T-helper 22 cell (primary cell): Measurements from ENCODE around the gene PPP1R1B.
"Not testable (repeated sequence)": the region's sequence is repeated elsewhere in the genome, so short reads cannot be mapped to it uniquely, and the experiment has no call there.

Experiments used
- DNase-seq: peaks from one replicate; pipeline ENCODE4 v3.0.0-alpha.2; 2020; ENCODE audit warnings: low read depth

PPP1R1B gene

DNA sequence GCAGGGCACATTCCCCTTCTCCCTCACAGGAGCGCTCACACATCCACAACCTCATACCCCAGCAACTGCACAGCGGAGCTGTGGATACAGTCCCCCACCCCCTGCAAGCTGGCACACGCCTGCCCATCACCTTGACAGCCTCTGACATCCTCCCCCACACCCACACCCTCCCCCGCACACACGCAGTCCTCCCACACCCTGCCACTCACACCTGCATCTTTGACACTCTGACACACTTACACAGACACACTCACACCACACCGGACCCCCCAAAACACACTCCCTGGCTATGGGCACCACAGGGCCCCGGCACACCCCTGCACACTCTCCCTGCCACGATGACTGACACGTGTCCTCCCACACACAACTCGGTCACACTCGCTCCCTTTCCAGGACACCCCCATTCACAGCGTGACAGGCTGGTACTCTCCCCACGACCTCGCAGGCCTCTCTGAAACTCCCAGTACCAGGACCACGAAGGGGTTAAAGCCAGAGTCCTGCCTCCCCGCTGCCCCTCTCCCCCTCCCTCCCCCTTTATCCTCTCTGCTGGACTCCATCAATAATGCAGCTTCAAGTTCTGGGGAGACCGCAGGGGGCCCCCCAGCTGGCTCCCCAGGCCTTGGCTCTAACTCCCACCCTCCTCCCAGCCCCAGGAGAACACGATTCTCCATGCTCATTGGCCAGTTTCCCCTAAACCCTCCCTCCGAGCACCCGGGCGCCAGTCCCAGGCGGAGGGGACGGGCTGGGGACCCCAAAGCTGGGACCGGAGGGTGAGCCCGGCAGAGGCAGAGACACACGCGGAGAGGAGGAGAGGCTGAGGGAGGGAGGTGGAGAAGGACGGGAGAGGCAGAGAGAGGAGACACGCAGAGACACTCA lies at the start of gene PPP1R1B:
Gene PPP1R1B (plus strand): TSS at position 782 of the 876 bp plus-strand sequence. CDS start 441 bp downstream, outside the sequence.
- no peak for DNase-seq

DNA sequence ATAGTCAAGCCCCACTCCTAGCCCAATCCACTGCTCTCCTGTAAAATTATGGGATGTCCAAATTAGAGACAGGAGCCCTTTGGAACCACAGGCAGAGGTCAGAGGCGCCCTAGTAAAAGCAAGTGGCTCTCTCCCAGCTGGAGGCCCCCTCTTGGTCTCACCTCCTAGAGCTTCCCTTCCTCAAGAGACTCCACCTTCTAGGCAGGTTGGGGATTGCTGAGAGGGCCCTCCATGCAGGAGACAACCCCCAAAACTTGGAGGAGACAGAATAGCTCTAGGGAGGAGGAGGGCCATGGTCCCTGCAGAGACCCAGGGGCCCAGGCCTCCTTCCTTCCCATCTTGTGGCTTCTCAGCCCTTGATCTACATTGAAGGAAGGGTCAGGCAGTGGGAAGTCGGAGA lies 48.5 kb upstream of the PPP1R1B start:
- DNase-seq: no peak

DNA sequence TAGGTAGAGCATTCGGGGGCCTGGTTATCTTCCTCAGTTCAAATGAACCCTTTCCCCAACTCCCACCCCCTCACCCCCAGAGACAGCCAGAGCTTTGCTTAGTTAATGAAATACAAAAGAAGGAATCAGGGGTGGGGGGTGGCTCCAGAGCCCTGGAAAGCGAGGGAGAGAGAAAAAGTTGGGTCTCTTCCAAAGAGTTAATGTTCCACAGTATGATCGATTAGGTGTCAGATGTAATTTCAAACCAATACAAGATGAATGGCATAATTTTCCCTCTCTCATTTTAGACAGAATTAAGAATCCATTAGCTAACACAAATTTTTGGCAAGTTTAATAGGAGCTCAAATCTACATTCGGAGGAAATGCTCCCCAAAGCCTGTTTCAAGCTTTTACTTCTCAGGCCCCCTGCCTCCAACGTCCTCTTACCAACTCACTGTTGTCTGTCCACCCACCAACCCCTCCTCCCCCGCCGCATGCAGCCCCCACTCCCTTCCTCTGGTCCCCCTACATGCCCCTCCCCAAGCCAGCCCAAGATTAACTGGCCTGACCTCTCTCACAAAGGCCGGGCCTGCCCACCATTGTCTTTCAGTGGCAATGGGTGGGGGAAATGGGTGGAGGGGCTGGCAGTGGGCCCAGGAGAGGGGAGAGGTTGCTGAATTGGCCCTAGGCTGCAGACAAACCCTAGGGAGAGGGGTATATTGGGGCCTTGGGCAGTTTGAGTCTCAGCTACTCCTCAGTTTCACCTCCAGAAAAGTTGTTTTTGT lies 47.3 kb upstream of the PPP1R1B start:
- no peak for DNase-seq

- no peak for DNase-seq
Observed at GRCh38 chr17:39580082-39580468, 46.7 kb upstream of the PPP1R1B start.

- DNase-seq: no peak
Observed at GRCh38 chr17:39581071-39581758, 45.5 kb upstream of the PPP1R1B start.

- no peak for DNase-seq
Observed at GRCh38 chr17:39581759-39582085, 45.0 kb upstream of the PPP1R1B start.

GRCh38 chr17:39582658-39583057 lies 44.1 kb upstream of the PPP1R1B start:
- DNase-seq: no peak

DNA sequence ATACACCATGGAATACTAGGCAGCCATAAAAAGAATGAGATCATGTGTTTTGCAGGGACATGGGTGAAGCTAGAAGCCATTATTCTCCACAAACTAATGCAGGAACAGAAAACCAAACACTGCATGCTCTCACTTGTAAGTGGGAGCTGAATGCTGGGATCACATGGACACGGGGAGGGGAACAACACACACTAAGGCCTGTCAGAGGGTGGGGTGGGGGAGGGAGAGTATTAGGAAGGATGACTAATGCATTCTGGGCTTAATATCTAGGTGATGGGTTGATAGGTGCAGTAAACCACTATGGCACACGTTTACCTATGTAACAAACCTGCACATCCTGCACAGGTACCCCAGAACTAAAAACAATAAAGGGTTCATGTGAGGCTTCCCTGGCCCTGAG lies 36.6 kb upstream of the PPP1R1B start:
- not testable (repeated sequence) for DNase-seq

GRCh38 chr17:39591958-39592954 lies 34.5 kb upstream of the PPP1R1B start:
- DNase-seq: no peak

GRCh38 chr17:39593371-39593770 lies 33.4 kb upstream of the PPP1R1B start:
- DNase-seq: no peak

DNA sequence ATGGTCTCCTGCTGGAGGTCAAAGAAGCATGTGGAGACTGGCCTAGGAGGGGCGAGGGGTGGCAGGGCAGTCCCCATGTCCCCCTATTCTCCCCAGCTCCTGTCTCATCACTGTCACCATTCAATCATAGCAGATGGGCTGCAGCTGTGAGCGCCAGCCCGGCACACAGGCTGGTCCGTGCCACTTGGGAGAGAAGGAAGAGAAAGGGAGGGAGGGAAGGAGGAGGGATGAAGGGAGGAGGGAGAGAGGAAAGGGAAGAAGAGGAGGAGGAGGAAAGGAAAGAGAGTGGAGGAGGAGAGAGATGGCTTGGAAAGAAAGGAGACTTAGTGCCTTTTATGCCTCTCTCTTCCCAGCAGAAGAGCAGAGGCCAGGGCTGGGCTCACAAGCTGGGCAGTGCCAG lies 31.5 kb upstream of the PPP1R1B start:
- DNase-seq: no peak

DNA sequence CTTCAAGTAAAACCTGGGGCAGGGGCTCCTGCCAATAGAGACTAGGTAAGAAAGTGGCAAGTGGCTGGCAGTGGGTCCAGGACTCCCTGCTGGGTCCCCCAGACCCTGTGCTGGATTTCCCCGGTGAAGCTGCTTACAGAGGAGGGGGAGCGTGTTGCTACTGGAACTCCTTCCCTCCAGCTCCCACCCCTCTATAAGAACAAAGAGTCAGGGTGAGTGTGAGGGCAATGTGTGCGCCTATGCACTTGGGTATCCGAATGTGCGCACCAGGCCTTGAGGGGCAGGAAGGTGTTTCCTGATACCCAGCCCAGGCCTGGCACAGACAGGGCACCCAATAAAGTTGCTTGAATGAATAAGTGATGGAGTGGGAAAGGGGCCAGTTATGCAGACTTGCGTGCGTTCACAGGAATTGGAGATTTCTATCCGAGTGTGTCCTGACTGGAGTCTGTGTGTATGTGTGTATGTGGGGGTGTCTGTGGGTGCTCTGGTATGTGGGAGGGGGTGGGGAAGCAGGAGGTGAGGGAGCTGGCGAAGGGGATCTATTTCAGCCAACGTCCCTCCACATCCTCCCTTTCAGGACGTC lies 30.7 kb upstream of the PPP1R1B start:
- no peak for DNase-seq

DNA sequence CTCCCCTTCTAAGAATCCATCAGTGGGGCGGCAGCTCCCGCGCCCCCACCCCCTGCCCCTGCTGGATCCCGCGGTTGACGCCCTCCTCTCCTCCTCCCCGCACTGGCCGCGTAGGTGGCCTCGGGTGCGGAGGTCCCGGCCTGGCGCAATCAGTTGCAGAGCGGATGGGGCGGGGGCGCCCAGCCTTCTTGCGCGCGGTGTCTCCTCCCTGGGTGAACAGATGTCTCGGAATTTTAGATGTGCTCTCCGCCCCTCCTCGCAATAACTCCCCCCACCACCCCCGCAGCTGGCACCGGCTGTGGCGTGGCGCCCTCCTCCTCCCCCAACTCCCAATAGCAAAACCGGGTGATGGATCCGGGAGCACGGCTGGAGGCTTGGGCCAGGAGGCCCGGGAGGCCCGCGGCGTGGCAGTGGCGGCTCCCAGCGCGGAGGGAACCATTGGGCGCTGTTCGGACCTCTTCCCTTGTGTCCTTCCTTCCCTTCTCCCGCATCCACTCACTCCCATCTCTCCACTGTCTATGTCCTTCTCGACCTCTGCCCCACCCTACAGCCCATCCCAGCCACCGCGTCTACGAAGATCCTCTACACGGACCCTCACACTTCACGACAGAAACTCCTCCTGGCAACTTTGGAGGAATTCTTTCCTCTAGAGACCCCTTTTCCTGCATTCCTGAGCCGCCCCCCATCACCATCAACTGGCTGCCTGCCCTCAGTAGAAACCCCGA lies 30.0 kb upstream of the PPP1R1B start:
- no peak for DNase-seq

- no peak for DNase-seq
Observed at GRCh38 chr17:39597372-39598046, 29.2 kb upstream of the PPP1R1B start.

- DNase-seq: no peak
Observed at GRCh38 chr17:39598047-39598481, 28.7 kb upstream of the PPP1R1B start.

DNA sequence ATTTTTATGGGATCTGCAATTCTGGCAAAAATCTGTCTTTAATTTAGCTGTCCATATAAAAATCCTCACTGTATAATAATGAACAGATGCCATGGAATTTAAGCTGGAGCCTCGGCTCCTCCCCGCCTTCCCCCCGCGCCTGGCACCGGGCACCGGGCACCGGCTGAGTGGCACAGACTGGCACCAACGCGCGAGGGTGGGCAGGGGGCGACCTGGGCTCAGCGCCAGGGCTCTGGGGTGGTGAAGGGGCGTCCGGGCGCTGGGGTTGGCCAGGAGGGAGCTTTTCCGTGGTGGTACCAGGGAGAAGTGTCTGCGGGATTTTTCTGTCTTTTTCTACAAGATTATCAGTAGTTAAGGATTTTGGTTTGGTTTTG lies 28.1 kb upstream of the PPP1R1B start:
- DNase-seq: no peak

DNA sequence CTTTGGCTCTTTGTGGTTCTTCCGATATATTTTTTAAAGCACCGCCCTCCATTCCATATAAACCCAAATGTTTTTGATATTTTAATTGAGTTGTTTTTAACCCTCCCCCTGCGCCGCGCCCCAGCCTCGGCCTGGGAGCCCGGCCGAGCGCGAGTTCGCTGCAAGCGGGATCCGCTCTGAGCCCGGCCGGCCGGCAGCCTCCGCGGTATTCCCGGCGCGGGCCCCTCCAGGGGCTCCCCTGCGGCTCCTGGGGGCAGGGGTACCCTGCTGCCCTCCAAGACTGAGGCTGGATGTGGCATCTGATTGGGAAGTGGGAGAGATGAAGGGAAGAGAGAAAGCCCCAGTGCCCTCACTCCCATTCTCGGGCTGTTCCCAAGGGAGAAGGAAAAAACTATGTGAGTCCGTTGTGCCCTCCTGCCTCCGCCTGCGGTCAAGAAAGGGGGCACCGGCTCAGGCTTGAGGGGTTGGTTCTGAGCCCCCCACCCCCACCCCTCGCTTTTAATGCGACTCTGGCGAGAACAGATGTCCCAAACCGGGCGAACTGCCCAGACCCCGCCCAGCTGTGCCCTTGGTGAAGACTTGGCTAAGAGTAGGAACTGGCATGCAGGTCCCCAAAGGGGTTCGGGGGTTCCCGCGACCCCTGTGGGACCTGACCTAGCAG lies 27.6 kb upstream of the PPP1R1B start:
- no peak for DNase-seq

- DNase-seq: no peak
Observed at GRCh38 chr17:39599665-39600231, 27.0 kb upstream of the PPP1R1B start.
